ENCODE results near the gene MED12.

- no peak for TF ChIP-seq CTCF (IDR thresholded peaks at IDR 0.05)
- TF ChIP-seq POLR2A (IDR thresholded peaks at IDR 0.05): no peak
- TF ChIP-seq EP300 (IDR thresholded peaks at IDR 0.05): no peak
- TF ChIP-seq POLR2AphosphoS5 (IDR thresholded peaks at IDR 0.05): no peak
These were observed 13.1 kb downstream of the MED12 start for GRCh38 chrX:71131510-71131909.
